A549 (cell line): ENCODE measurements around the gene UFSP1. TPM values are rescaled to one million over a fixed set of nuclear protein-coding genes. Genes with fewer than 3 reads are reported as not detected.

Experiments
- ATAC-seq, 2 experiments: fragments of 200-7000 bp in 1 of 2; fragments of >200 bp in 1 of 2; cut with Nextera tagmentation in 1 of 2; cut with Tn5 transposase in 1 of 2; 3 replicates each; pipeline versions ENCODE4 v1.8.0 to v1.9.1; 2018 to 2020; ENCODE audit warnings: mild to moderate bottlenecking in 1 of 2, moderate library complexity in 1 of 2
- CTCF ChIA-PET: fragments of 300-600 bp; sonication (Branson Sonifier 250); formaldehyde crosslinking; extraction: SDS; loops from one replicate; lab custom pipeline; 2021; ENCODE audit warnings: antibody characterized with exemption, inconsistent platforms; lab: Yijun Ruan, JAX
- POLR2A ChIA-PET: fragments of 350-600 bp; formaldehyde crosslinking; extraction: SDS; loops from one replicate; lab custom pipeline; 2021; ENCODE audit warnings: antibody characterized with exemption, inconsistent platforms; lab: Yijun Ruan, JAX
- DNase-seq, 2 experiments: peaks; one replicate each; pipeline versions ENCODE4 v3.0.0 to v3.0.0-alpha.2; 2011 to 2016; ENCODE audit warnings: low read depth in 1 of 2, low spot score in 1 of 2
- FAIRE-seq: peaks from 2 replicates; lab custom pipeline; 2011; peaks lifted over from hg19 to GRCh38; lab: Jason Lieb, UNC
- H3K27ac ChIP-seq, 2 experiments: fragments of >200 bp; sonication (Bioruptor Twin); formaldehyde crosslinking; 3 replicates each; pipeline ENCODE4 v1.5.1; 2016 to 2017
- H3K4me1 ChIP-seq: fragments of >200 bp; sonication (Bioruptor Twin); formaldehyde crosslinking; 3 replicates; pipeline ENCODE4 v1.6.1; 2016
- H3K4me2 ChIP-seq: fragments of >200 bp; sonication (Bioruptor Twin); formaldehyde crosslinking; 3 replicates; pipeline ENCODE4 v1.6.1; 2016
- H3K4me3 ChIP-seq: fragments of >200 bp; sonication (Bioruptor Twin); formaldehyde crosslinking; 3 replicates; pipeline ENCODE4 v1.5.1; 2016
- H3K9me3 ChIP-seq: fragments of >200 bp; sonication (Bioruptor Twin); formaldehyde crosslinking; 3 replicates; pipeline ENCODE4 v1.6.1; 2016
- CEBPB ChIP-seq, 2 experiments: fragments of >200 bp in 1 of 2; sonication (Bioruptor Twin) in 1 of 2; formaldehyde crosslinking in 1 of 2; IDR thresholded peaks; 2 replicates each; pipeline ENCODE4 v1.6.1; 2012 to 2016
- EHF ChIP-seq: fragments of 250-450 bp; sonication (Bioruptor Pico); IDR thresholded peaks from 2 replicates; pipeline ENCODE4 v1.5.0; 2020; ENCODE audit warnings: mild to moderate bottlenecking
- EP300 ChIP-seq, 2 experiments: fragments of >200 bp; sonication (Bioruptor Twin); formaldehyde crosslinking; IDR thresholded peaks; 2 replicates in 1 of 2; 3 replicates in 1 of 2; pipeline ENCODE4 v1.6.1; 2016 to 2017
- FOSL2 ChIP-seq, 2 experiments: fragments of 450-650 bp in 1 of 2; fragments of >200 bp in 1 of 2; sonication (Bioruptor Twin) in 1 of 2; formaldehyde crosslinking; IDR thresholded peaks; 2 replicates each; pipeline versions ENCODE4 v1.5.0 to v1.6.1; 2016 to 2020; ENCODE audit warnings: mild to moderate bottlenecking in 1 of 2, moderate library complexity in 1 of 2
- HEYL ChIP-seq: fragments of 250-450 bp; sonication (Bioruptor Pico); IDR thresholded peaks from 2 replicates; pipeline ENCODE4 v1.8.0; 2021; ENCODE audit warnings: mild to moderate bottlenecking, moderate library complexity
- HOXB13 ChIP-seq: fragments of 250-450 bp; sonication (Bioruptor Pico); IDR thresholded peaks from 2 replicates; pipeline ENCODE4 v1.5.0; 2020; ENCODE audit warnings: low read depth, mild to moderate bottlenecking, moderate library complexity
- HOXB5 ChIP-seq: fragments of 250-450 bp; sonication (Bioruptor Pico); IDR thresholded peaks from 2 replicates; pipeline ENCODE4 v1.5.0; 2020; ENCODE audit warnings: mild to moderate bottlenecking, moderate library complexity
- JUNB ChIP-seq: fragments of >200 bp; sonication (Bioruptor Twin); formaldehyde crosslinking; IDR thresholded peaks from 2 replicates; pipeline ENCODE4 v1.6.1; 2016
- KDM5A ChIP-seq: fragments of 200-600 bp; sonication (generic); IDR thresholded peaks from 2 replicates; pipeline ENCODE4 v1.6.1; 2016; ENCODE audit warnings: antibody characterized with exemption, mild to moderate bottlenecking
- NFE2L2 ChIP-seq: fragments of 150-350 bp; conservative IDR thresholded peaks from 2 replicates; pipeline ENCODE4 v1.6.1; 2014; ENCODE audit warnings: low read length
- NR3C1 ChIP-seq: fragments of >200 bp; sonication (Bioruptor Twin); formaldehyde crosslinking; IDR thresholded peaks from 3 replicates; pipeline ENCODE4 v1.6.1; 2017
- POLR2A ChIP-seq: IDR thresholded peaks from 2 replicates; pipeline ENCODE4 v1.6.1; 2012; ENCODE audit warnings: mild to moderate bottlenecking, low read length
- RAD21 ChIP-seq, 2 experiments: fragments of >200 bp in 1 of 2; sonication (Bioruptor Twin) in 1 of 2; formaldehyde crosslinking in 1 of 2; IDR thresholded peaks in 1 of 2; conservative IDR thresholded peaks in 1 of 2; 2 replicates in 1 of 2; 3 replicates in 1 of 2; pipeline ENCODE4 v1.6.1; 2012 to 2018; ENCODE audit warnings: inconsistent platforms in 1 of 2
- RARB ChIP-seq: fragments of 250-450 bp; sonication (Bioruptor Pico); IDR thresholded peaks from 2 replicates; pipeline ENCODE4 v1.8.0; 2021; ENCODE audit warnings: mild to moderate bottlenecking, moderate library complexity
- RCOR1 ChIP-seq: fragments of 150-350 bp; IDR thresholded peaks from 2 replicates; pipeline ENCODE4 v1.6.1; 2014; ENCODE audit warnings: antibody characterized with exemption, low read length, low read depth
- RFX5 ChIP-seq: fragments of 450-650 bp; IDR thresholded peaks from 2 replicates; pipeline ENCODE4 v1.7.1; 2014; ENCODE audit warnings: antibody characterized with exemption, mild to moderate bottlenecking, moderate library complexity
- SREBF2 ChIP-seq: fragments of 450-650 bp; IDR thresholded peaks from 2 replicates; pipeline ENCODE4 v1.6.1; 2014; ENCODE audit warnings: mild to moderate bottlenecking, moderate library complexity
- ZC3H11A ChIP-seq: fragments of 450-650 bp; IDR thresholded peaks from 2 replicates; pipeline ENCODE4 v1.6.1; 2014; ENCODE audit warnings: antibody characterized with exemption, mild to moderate bottlenecking
- ZNF302 ChIP-seq: fragments of 250-450 bp; sonication (Bioruptor Pico); IDR thresholded peaks from 2 replicates; pipeline ENCODE4 v1.9.0; 2021; ENCODE audit warnings: inconsistent platforms, mild to moderate bottlenecking, moderate library complexity
- ZSCAN20 ChIP-seq: fragments of 250-450 bp; sonication (Bioruptor Pico); IDR thresholded peaks from 2 replicates; pipeline ENCODE4 v1.8.0; 2022; ENCODE audit warnings: mild to moderate bottlenecking, moderate library complexity
- WGBS: methylation state at CpG from one replicate; pipeline ENCODE4 v1.1.6; 2017; ENCODE audit errors: missing lambda C conversion rate; 5-methylcytosine and 5-hydroxymethylcytosine counted together
- polyA plus RNA-seq, 4 experiments: library from polyadenylated mRNA; depleted of rRNA in 3 of 4; stranded (reverse); fragments of >200 nt; fragmentation: RNase III in 1 of 4; extraction: RNeasy Plus Mini Kit Qiagen cat#74134 plus additional on column Dnase treatment in 1 of 4; gene quantifications; 2 replicates in 3 of 4; 3 replicates in 1 of 4; pipeline ENCODE4 v1.2.3, GENCODE V29; 2011 to 2017
- TF ChIP-seq, protein P1 (sequence below): fragments of >200 bp; sonication (Bioruptor Twin); formaldehyde crosslinking; IDR thresholded peaks from 3 replicates; pipeline ENCODE4 v1.5.1; 2016
- TF ChIP-seq, protein P2 (sequence below): fragments of 200-600 bp; sonication (generic); IDR thresholded peaks from 2 replicates; pipeline ENCODE4 v1.6.1; 2016; ENCODE audit warnings: antibody characterized with exemption, mild to moderate bottlenecking, moderate library complexity
- TF ChIP-seq, protein P3 (sequence below): fragments of >200 bp; sonication (Bioruptor Twin); formaldehyde crosslinking; IDR thresholded peaks from 2 replicates; pipeline ENCODE4 v1.6.1; 2016

UFSP1 gene
- polyA plus RNA-seq, 2 of the 4 experiments (the other 2 are of a cell fraction): 1.9 to 6.9 TPM

DNA sequence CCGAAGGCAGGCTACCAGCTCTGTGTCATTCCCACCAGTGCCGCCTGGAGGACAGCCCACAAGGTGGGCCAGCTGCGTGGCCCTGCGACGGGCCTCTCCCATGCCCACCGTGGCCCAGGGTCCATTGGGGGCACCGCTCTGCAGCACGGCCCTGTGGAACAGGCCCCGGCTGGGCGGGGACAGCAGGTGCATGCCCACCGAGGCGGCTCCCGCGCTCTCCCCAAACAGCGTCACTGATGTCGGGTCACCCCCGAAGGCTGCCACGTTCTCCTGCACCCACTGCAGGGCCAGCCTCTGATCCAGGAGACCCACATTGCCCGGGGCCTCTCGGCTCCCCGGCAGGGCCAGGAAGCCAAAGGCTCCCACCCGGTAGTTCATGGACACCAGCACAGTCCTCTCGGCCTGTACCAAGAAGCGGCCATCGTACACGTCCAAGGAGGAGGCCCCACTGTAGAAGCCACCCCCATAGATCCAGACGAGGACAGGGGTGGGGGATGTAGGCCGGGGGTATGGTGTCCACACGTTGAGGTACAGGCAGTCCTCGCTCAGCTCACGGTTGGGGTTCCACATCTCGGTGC is 3.9 kb upstream of the UFSP1 start:
- ATAC-seq: no peak
- H3K4me2 ChIP-seq: no peak overlapping the region
- H3K4me3 ChIP-seq: no peak overlapping the region
- no peak overlapping the region for H3K27ac ChIP-seq
- CTCF ChIA-PET: interaction anchor here (1.1 to 5.0 kb wide), 19 partner anchors 8 to 389 kb away, joined by 3 to 71 read pairs (median 13); partner anchors contain the start of gene SRRT
- WGBS: 83% methylated on average over 6 of the region's 32 CpGs
- no peak for TF ChIP-seq RCOR1
- TF ChIP-seq ZC3H11A: no peak
- no peak for TF ChIP-seq HOXB5 (CRISPR knock-in tag)
- TF ChIP-seq EHF: no peak
- TF ChIP-seq HEYL (CRISPR knock-in tag): no peak
- TF ChIP-seq CEBPB (IDR thresholded peaks at IDR 0.05): no peak
- no peak for TF ChIP-seq POLR2A
- no peak for TF ChIP-seq NR3C1
- no peak for TF ChIP-seq JUNB
- TF ChIP-seq EP300 (IDR thresholded peaks at IDR 0.05): no peak
- TF ChIP-seq, all 56 proteins: peak for 0
- DNase-seq (no peak), FAIRE-seq (no peak)
- POLR2A ChIA-PET: no interaction called here
- Histone ChIP-seq H3K9me3 (no peaks in the 10 kb centered on the region), H3K4me1 (peaks cover 39% of the 10 kb centered on the region)

DNA sequence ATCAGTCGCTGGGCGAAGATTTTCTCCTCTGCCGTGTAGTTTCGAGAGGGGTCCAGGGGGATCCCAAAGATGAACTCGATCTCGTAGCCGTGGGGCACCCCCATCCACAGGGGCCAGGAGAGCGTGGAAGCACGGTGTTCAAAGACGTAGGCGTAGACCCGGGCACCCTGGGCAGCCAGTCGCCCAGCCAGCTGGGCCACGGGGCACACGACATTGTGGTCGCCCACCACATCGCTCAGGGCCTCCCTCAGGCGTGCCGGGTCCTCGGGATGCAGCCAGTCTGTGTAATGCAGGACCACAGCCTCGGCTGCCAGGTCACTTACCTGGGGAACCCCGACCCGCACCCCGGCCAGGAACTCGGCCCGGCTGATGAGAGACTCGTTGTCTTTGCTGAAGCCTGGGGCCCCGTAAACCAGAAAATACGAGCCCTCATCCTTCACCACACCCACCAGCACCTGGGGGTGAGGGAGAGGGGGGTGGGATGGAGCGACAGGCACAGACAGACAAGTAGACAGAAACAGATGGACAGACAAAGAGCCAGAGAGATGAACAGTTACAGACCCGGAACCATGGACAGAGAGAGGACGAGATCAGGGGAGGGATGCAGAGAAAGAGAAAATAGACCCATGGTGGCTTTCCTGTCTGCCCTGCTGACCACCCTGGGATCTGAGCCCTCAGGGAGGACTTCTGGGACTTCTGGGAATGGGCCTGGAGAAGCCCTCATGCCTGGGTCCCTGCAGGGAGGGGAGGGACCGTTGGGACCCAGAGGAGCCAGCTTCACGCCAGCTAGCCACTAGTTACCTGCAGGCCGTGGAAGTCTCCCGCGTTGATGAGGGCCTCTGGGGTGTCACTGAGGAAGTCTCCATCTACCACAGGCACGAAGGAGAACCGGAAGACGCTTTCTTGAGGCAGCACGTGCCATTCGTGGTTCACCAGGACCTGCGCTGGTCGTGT is 3.1 kb upstream of the UFSP1 start:
- TF ChIP-seq HOXB13 (CRISPR knock-in tag) (no peak), RFX5 (no peak), RCOR1 (no peak), ZSCAN20 (CRISPR knock-in tag) (no peak), NFE2L2 (no peak), RARB (CRISPR knock-in tag) (no peak), SREBF2 (no peak), ZNF302 (CRISPR knock-in tag) (no peak), CEBPB (IDR thresholded peaks at IDR 0.05) (no peak), RAD21 (conservative IDR thresholded peaks at IDR 0.05 in 1 of 2, IDR thresholded peaks at IDR 0.05 in 1 of 2) (no peak), KDM5A (no peak), FOSL2 (IDR thresholded peaks at IDR 0.05) (no peak), FOSL2 (CRISPR knock-in tag; IDR thresholded peaks at IDR 0.05) (no peak), NR3C1 (no peak), HOXB5 (CRISPR knock-in tag) (no peak)
- TF ChIP-seq, protein P1, sequence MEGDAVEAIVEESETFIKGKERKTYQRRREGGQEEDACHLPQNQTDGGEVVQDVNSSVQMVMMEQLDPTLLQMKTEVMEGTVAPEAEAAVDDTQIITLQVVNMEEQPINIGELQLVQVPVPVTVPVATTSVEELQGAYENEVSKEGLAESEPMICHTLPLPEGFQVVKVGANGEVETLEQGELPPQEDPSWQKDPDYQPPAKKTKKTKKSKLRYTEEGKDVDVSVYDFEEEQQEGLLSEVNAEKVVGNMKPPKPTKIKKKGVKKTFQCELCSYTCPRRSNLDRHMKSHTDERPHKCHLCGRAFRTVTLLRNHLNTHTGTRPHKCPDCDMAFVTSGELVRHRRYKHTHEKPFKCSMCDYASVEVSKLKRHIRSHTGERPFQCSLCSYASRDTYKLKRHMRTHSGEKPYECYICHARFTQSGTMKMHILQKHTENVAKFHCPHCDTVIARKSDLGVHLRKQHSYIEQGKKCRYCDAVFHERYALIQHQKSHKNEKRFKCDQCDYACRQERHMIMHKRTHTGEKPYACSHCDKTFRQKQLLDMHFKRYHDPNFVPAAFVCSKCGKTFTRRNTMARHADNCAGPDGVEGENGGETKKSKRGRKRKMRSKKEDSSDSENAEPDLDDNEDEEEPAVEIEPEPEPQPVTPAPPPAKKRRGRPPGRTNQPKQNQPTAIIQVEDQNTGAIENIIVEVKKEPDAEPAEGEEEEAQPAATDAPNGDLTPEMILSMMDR: no peak
- TF ChIP-seq, protein P2, sequence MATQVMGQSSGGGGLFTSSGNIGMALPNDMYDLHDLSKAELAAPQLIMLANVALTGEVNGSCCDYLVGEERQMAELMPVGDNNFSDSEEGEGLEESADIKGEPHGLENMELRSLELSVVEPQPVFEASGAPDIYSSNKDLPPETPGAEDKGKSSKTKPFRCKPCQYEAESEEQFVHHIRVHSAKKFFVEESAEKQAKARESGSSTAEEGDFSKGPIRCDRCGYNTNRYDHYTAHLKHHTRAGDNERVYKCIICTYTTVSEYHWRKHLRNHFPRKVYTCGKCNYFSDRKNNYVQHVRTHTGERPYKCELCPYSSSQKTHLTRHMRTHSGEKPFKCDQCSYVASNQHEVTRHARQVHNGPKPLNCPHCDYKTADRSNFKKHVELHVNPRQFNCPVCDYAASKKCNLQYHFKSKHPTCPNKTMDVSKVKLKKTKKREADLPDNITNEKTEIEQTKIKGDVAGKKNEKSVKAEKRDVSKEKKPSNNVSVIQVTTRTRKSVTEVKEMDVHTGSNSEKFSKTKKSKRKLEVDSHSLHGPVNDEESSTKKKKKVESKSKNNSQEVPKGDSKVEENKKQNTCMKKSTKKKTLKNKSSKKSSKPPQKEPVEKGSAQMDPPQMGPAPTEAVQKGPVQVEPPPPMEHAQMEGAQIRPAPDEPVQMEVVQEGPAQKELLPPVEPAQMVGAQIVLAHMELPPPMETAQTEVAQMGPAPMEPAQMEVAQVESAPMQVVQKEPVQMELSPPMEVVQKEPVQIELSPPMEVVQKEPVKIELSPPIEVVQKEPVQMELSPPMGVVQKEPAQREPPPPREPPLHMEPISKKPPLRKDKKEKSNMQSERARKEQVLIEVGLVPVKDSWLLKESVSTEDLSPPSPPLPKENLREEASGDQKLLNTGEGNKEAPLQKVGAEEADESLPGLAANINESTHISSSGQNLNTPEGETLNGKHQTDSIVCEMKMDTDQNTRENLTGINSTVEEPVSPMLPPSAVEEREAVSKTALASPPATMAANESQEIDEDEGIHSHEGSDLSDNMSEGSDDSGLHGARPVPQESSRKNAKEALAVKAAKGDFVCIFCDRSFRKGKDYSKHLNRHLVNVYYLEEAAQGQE: no peak
- TF ChIP-seq, protein P3, sequence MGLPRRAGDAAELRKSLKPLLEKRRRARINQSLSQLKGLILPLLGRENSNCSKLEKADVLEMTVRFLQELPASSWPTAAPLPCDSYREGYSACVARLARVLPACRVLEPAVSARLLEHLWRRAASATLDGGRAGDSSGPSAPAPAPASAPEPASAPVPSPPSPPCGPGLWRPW: no peak
- ChIA-PET POLR2A (interaction anchor here (1.6 kb wide), 1 partner anchor 18 kb away, joined by 5 read pairs; the partner anchor contains the start of gene SRRT), CTCF (interaction anchor here (2.3 to 5.0 kb wide), 5 partner anchors 162 to 242 kb away, joined by 13 to 71 read pairs (median 25); no protein-coding TSS in a partner anchor)
- H3K4me1 ChIP-seq: peaks cover 46% of the 10 kb centered on the region
- DNase-seq: no peak
- WGBS: 85% methylated on average over 23 of the region's 44 CpGs
- H3K4me2 ChIP-seq: no peak overlapping the region
- H3K9me3 ChIP-seq: no peaks in the 10 kb centered on the region
- FAIRE-seq: no peak
- ATAC-seq: no peak
- no peak overlapping the region for H3K4me3 ChIP-seq
- H3K27ac ChIP-seq: no peak overlapping the region
